Keratinocyte (primary cell): ENCODE data around the gene GSKIP. TPM values are rescaled to one million over a fixed set of nuclear protein-coding genes. Genes with fewer than 3 reads are reported as not detected.

Experiments
- DNase-seq: peaks from one replicate; pipeline ENCODE4 v3.0.0-alpha.2; 2011; ENCODE audit warnings: low read depth, missing footprints, low spot score
- FAIRE-seq: peaks from 2 replicates; lab custom pipeline; 2011; peaks lifted over from hg19 to GRCh38; lab: Jason Lieb, UNC
- H2AFZ ChIP-seq: 2 replicates; pipeline ENCODE4 v1.6.0; 2012; ENCODE audit warnings: low read length, control low read depth, inconsistent platforms; ENCODE audit not compliant: control insufficient read depth
- H3K27ac ChIP-seq: 2 replicates; pipeline ENCODE4 v1.5.1; 2011; ENCODE audit warnings: low read length; ENCODE audit not compliant: control insufficient read depth, insufficient read depth
- H3K27me3 ChIP-seq: 3 replicates; pipeline ENCODE4 v1.6.0; 2011; ENCODE audit warnings: low read length; ENCODE audit not compliant: control insufficient read depth, insufficient read depth; ENCODE audit errors: extremely low read depth
- H3K36me3 ChIP-seq, 2 experiments: 2 replicates in 1 of 2; 3 replicates in 1 of 2; pipeline ENCODE4 v1.5.1; 2011; ENCODE audit warnings: low read length in 2 of 2, mild to moderate bottlenecking in 1 of 2; ENCODE audit not compliant: control insufficient read depth in 2 of 2, insufficient read depth in 2 of 2; ENCODE audit errors: extremely low read depth in 1 of 2
- H3K4me1 ChIP-seq: 3 replicates; pipeline ENCODE4 v1.5.1; 2011; ENCODE audit warnings: low read length; ENCODE audit not compliant: control insufficient read depth, insufficient read depth; ENCODE audit errors: extremely low read depth
- H3K4me2 ChIP-seq: 3 replicates; pipeline ENCODE4 v1.6.0; 2011; ENCODE audit warnings: low read depth, low read length; ENCODE audit not compliant: control insufficient read depth, insufficient read depth; ENCODE audit errors: extremely low read depth
- H3K4me3 ChIP-seq, 3 experiments: fragments of 200-600 bp in 1 of 3; sonication (generic) in 1 of 3; 2 replicates in 2 of 3; 3 replicates in 1 of 3; pipeline ENCODE4 v1.5.1; 2011 to 2016; ENCODE audit warnings: low read length in 3 of 3, mild to moderate bottlenecking in 3 of 3, control low read depth in 2 of 3, inconsistent platforms in 1 of 3, low read depth in 1 of 3, mixed read lengths in 1 of 3, mixed run types in 1 of 3, moderate library complexity in 1 of 3; ENCODE audit not compliant: control insufficient read depth in 2 of 3, insufficient read depth in 2 of 3; ENCODE audit errors: extremely low read depth in 1 of 3
- H3K79me2 ChIP-seq: 2 replicates; pipeline ENCODE4 v1.6.0; 2012; ENCODE audit warnings: low read length; ENCODE audit not compliant: control insufficient read depth, insufficient read depth
- H3K9ac ChIP-seq: 3 replicates; pipeline ENCODE4 v1.6.0; 2011; ENCODE audit warnings: low read length; ENCODE audit not compliant: control insufficient read depth, insufficient read depth; ENCODE audit errors: extremely low read depth
- H3K9me1 ChIP-seq: 3 replicates; pipeline ENCODE4 v1.6.0; 2011; ENCODE audit warnings: low read length; ENCODE audit not compliant: control insufficient read depth, insufficient read depth; ENCODE audit errors: extremely low read depth
- H3K9me3 ChIP-seq: 2 replicates; pipeline ENCODE4 v1.5.1; 2012; ENCODE audit warnings: low read depth, low read length; ENCODE audit not compliant: control insufficient read depth
- H4K20me1 ChIP-seq: 3 replicates; pipeline ENCODE4 v1.6.0; 2011; ENCODE audit warnings: low read length; ENCODE audit not compliant: control insufficient read depth, insufficient read depth; ENCODE audit errors: extremely low read depth
- EZH2 ChIP-seq: IDR thresholded peaks from one replicate; pipeline ENCODE4 v1.6.1; 2012; ENCODE audit warnings: inconsistent platforms, mild to moderate bottlenecking, low read length, moderate library complexity
- dilution Hi-C: fragments of 300-500 bp; cut with MboI; formaldehyde crosslinking; loops from one replicate; pipeline ENCODE4 v1.7.0; 2020; ENCODE audit warnings: low sequenced_read_pairs; ENCODE audit not compliant: extremely low pct_ligation_motif_present
- polyA plus RNA-seq, 5 experiments: library from polyadenylated mRNA; depleted of rRNA in 3 of 5; stranded (reverse) in 3 of 5; stranded (forward) in 1 of 5; unstranded in 1 of 5; fragments of >200 nt; gene quantifications; 1 replicate in 1 of 5; 2 replicates in 3 of 5; 3 replicates in 1 of 5; pipeline versions ENCODE4 v1.2.1 to v1.2.3, GENCODE V29; 2011 to 2012; ENCODE audit warnings: missing spikeins in 2 of 5, low read depth in 1 of 5, low replicate concordance in 1 of 5
- TF ChIP-seq, protein P1 (sequence below), 3 experiments: IDR thresholded peaks in 1 of 3; conservative IDR thresholded peaks in 1 of 3; optimal IDR thresholded peaks in 1 of 3; 2 replicates in 2 of 3; 3 replicates in 1 of 3; pipeline versions ENCODE3 to v1.5.1; 2011; ENCODE audit warnings: low read length in 3 of 3, mild to moderate bottlenecking in 3 of 3, moderate library complexity in 2 of 3, control low read depth in 1 of 3, inconsistent platforms in 1 of 3; ENCODE audit not compliant: insufficient read depth in 2 of 3; ENCODE audit errors: extremely low read depth in 1 of 3

Gene GSKIP
- polyA plus RNA-seq, 1 donor (not counting 4 experiments of a cell fraction or from before 2014, with no cell fraction given) = 51.1 TPM

DNA sequence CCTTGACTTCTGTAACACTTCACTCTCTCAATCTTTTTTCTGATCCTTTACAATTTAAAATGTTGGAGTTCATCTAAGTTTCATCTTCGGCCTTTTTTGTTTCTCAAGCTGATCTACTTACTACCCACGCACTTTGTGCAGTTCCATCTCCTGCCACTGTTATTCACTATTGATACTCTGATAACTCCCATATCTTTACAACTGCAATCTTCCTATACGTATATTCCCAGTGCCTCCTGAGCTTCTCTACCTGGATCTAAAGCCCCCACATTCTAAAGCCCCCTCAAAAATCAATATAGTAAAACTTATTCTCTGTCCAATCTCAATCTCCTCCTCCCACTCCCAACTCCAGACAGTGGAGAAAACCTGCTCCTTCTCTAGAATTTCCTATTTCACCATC, 6.1 kb upstream of the GSKIP start:
- dilution Hi-C loops = no loop called here
- H3K4me1 ChIP-seq = peaks cover 10% of the 10 kb centered on the region
- no peaks in the 10 kb centered on the region for H3K27me3 ChIP-seq
- H3K4me3 ChIP-seq = no peak overlapping the region
- H3K27ac ChIP-seq = no peak overlapping the region
- H2AFZ ChIP-seq = no peak overlapping the region
- H3K9ac ChIP-seq = no peak overlapping the region
- FAIRE-seq (no peak), DNase-seq (no peak)
- H3K79me2 ChIP-seq = peaks cover 30% of the 10 kb centered on the region
- H3K4me2 ChIP-seq = no peak overlapping the region
- H3K9me3 ChIP-seq = no peaks in the 10 kb centered on the region
- no peaks in the 10 kb centered on the region for H3K9me1 ChIP-seq
- no peaks in the 10 kb centered on the region for H4K20me1 ChIP-seq
- TF ChIP-seq, protein P1, sequence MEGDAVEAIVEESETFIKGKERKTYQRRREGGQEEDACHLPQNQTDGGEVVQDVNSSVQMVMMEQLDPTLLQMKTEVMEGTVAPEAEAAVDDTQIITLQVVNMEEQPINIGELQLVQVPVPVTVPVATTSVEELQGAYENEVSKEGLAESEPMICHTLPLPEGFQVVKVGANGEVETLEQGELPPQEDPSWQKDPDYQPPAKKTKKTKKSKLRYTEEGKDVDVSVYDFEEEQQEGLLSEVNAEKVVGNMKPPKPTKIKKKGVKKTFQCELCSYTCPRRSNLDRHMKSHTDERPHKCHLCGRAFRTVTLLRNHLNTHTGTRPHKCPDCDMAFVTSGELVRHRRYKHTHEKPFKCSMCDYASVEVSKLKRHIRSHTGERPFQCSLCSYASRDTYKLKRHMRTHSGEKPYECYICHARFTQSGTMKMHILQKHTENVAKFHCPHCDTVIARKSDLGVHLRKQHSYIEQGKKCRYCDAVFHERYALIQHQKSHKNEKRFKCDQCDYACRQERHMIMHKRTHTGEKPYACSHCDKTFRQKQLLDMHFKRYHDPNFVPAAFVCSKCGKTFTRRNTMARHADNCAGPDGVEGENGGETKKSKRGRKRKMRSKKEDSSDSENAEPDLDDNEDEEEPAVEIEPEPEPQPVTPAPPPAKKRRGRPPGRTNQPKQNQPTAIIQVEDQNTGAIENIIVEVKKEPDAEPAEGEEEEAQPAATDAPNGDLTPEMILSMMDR (optimal IDR thresholded peaks at IDR 0.05 in 1 of 3, IDR thresholded peaks at IDR 0.05 in 1 of 3, conservative IDR thresholded peaks at IDR 0.05 in 1 of 3; ENCODE audit: extremely low read depth in 1 of 3, insufficient read depth in 2 of 3, low read length in 3 of 3) = peak in 1 of 3 experiments; percentile 3
- no peak for TF ChIP-seq EZH2
- no peaks in the 10 kb centered on the region for H3K36me3 ChIP-seq

DNA sequence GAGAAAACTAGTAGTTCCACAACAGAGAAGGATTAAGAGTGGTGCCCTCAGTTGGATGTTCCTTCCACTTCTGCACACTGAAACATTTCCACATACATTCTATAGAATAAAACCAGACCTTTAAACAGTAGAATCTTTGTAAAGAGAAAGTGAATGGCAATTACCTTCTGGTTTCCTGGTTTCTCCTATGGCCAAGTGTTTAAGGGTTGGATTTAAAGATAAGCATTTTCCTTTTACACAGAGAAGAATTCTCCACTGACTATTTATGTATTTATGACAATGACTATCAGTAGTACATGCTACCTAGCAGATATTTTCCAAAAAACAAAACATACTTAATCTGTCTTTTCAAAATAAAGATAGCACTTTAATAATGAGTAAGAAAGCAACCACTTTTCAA, 3.4 kb upstream of the GSKIP start:
- Histone ChIP-seq H3K9me3 (no peaks in the 10 kb centered on the region), H3K4me2 (no peak overlapping the region), H3K9me1 (no peaks in the 10 kb centered on the region), H3K9ac (no peak overlapping the region), H4K20me1 (no peaks in the 10 kb centered on the region), H3K4me3 (no peak overlapping the region), H3K36me3 (no peaks in the 10 kb centered on the region), H3K4me1 (peaks cover 18% of the 10 kb centered on the region), H3K27me3 (no peaks in the 10 kb centered on the region), H2AFZ (no peak overlapping the region), H3K79me2 (peaks cover 46% of the 10 kb centered on the region), H3K27ac (no peak overlapping the region)
- FAIRE-seq = no peak
- no peak for DNase-seq
- TF ChIP-seq EZH2 = no peak
- TF ChIP-seq, protein P1 (optimal IDR thresholded peaks at IDR 0.05 in 1 of 3, IDR thresholded peaks at IDR 0.05 in 1 of 3, conservative IDR thresholded peaks at IDR 0.05 in 1 of 3; ENCODE audit: extremely low read depth in 1 of 3, insufficient read depth in 2 of 3, low read length in 3 of 3) = no peak
- dilution Hi-C loops = no loop called here
